Measurements from ENCODE around the gene AUTS2.

AUTS2 gene

DNA sequence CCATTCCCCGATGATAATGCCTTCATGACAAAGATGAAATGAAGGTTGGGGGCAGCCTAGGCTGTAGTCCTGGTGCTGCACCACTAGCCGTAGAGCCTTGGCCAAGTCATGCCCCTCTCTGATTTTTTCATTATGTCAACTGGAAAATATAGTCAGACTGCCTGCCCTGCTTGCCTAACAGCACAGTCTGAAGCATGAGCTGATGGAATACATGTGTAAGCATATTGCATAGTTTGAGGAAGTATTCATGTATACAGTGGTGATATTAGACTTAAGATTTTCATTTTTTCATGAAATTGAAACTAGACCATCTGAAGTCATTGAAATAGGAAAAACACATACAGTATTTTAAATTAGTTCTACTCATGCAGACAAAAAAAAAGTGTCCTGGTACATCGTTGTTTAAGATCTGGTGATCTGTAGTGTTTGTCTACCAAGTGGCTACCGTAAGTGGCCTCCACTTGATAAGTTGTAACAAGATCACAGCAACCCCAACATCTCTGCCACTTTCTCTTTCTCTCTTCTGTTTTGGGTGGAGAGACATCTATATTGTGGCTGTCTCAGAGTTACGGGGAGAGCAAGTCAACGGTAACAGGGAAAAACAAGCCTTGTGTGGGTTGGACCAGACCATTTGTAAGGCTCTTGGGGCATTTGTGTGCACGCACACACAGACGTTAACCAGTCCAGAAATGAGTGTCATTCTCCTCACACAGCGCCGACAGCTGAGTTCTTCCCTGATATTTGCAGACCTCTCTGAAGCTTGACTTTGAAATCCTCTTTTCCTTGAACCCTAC, 817.1 kb downstream of the AUTS2 start:
- no peak for DNase-seq

DNA sequence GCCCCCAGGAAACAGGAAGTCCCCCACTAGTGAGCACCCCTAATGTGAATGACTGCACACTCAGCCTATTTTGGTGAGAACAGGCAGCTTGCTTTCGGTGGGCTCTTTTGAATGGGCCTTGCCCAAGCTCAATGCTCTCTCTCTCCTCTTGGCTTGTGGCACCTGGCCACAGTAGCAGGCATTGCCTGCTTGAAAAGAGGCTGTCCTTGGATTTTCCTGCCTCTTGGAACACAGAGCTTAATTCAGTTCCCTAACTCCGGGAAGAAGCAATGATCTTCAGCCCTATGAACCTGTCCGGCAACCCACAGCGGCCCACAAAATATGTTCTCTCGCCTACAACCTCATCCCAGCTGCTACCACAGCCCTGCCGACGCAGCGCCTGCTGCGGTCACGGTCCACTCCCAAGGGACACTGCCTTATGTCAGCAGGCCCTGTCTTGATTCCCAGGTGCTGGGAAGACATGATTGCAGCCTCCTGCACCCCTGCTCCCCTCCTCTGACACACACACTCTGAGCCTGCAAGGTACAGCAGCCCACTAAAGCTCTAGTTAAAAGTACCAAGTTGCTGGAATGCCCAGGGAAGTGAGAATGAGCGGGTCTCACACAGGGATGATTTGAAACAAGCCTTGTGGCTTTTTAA, 818.2 kb downstream of the AUTS2 start:
- DNase-seq = no peak

DNA sequence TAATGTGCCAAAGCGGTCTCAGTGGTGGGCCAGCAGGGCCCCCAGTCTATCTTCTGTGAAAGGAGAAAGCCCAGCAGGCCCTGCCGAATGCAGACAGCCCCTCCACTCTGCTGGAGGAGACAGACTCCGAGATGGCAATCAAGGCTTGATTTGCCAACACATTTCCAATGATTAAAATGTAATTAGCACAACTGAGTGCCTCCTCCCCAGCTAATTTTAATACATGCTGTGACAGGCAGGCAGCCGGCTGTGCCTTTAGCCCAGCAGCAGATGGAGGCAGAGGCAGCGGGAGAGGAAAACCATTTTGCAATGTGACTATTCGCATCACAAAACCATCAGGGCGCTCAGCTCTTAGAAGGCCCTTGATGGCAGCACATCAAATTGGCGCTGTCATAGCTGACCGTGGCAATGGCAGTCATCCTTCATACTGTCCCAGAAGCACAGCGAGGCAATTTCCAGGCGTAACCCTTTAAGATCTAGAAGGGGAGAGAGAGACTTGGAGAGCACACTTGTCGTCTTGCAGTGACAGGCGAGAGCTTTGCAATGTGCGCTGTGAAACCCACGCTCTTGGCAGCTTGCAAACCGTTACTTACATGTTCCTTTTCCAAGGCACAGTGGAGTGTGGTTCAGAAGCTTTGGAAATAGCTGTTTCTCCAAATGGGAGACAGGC, 818.8 kb downstream of the AUTS2 start:
- no peak for DNase-seq

- DNase-seq = no peak
These were observed 821.5 kb downstream of the AUTS2 start for GRCh38 chr7:70419526-70420380.

DNA sequence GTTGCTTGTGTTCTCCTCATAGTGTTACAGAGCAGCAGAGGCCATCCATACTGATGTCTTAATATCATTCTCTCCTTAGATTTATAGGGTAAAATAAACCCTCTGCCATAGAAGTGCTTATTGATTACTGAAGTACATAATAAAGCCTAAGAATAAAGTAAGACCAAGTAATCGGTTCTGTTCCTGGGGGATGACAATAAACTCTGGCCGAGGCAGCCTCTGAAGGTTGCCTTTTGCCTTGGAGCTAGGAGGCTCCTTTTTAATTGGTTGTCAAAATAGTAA, 822.0 kb downstream of the AUTS2 start:
- no peak for DNase-seq

DNA sequence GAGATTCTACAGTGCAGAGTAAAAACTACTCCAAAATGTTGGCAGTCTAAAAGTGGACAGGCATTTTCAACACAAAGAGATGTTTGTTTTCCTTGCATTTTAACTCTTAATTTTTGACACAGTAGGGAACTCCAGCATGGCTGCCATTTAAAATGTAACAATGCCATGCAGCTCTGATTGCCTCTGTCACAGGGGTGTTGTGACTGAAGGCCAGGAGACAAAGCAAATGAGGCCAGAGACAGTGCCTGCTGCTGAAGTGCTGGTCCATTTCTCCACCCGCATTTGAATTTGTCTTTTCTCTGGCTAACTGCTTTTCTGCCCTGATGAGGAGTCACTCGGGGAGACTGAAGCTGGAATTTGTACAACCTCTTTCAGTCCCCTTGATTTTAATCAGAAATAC, 823.0 kb downstream of the AUTS2 start:
- DNase-seq = no peak

GRCh38 chr7:70426249-70426880, 828.1 kb downstream of the AUTS2 start:
- no peak for DNase-seq

DNA sequence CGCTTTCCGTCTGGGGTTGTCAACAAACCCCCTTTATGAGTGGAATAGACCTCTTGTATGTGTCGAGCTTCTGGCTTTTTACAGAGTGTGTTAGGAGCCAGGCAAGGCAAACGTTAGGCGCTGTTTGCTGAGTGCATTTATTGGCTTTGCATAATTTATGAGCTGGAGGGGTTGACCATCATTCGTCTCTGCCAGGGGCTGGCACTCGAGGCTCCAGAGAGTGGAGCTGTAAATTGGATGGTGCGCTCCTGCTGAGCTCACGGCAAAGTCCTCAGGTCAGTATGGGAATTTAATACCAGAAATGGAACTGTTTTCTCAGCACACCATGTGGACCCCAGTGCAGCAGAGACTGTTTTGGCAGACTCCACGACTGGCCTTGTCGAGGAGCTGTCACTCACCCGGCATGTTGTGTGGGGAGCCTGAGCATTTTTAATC, 834.3 kb downstream of the AUTS2 start:
- DNase-seq = peak; percentile 84

DNA sequence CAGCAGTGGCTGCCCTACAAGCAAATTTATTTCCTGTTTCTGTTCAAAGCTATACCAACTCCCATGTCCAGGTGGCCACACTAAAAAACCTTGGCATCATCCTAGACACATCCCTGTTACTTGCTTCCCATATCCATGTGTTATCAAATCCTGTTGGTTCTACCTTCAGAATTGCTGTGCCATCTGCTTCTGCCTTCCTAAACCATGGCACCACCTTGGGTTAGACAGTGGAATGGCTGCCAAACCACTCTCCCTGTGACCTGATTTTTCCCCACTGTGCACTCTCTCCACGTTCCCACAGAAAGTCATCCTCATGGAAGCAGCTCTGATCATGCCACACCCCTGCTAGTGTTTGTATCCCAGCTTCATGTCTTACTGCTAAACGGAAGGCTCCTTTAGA, 836.1 kb downstream of the AUTS2 start:
- DNase-seq = no peak

GRCh38 chr7:70434821-70435220, 836.5 kb downstream of the AUTS2 start:
- no peak for DNase-seq

- no peak for DNase-seq
These were observed 837.4 kb downstream of the AUTS2 start for GRCh38 chr7:70435634-70436033.

DNA sequence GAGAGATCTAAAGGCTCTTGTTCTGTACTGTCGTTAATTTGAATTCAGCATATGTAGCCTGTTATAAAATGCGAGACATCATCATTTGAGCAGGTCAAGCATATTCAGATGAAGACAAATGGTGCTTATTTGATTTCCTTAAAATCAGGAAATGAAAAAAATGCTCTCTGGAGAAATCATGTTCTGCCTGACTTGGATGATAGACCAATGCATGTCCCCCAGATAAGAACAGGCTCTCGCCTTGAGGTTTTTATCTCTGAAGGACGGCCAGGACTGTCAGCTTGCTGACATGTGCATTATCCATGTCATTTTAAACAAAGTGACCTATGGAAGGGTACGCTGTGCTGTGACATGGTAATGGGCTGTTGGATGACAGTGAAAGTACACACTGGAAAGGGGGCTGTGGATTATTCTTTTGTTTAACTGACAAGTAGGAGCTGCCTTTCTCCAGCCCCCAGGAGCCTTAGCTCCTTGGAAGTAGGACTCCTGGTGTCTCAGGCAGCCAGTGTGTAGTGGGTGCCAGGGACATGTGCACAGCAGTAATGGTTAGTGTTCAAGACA, 838.6 kb downstream of the AUTS2 start:
- DNase-seq = no peak

GRCh38 chr7:70439651-70440050, 841.4 kb downstream of the AUTS2 start:
- no peak for DNase-seq

DNA sequence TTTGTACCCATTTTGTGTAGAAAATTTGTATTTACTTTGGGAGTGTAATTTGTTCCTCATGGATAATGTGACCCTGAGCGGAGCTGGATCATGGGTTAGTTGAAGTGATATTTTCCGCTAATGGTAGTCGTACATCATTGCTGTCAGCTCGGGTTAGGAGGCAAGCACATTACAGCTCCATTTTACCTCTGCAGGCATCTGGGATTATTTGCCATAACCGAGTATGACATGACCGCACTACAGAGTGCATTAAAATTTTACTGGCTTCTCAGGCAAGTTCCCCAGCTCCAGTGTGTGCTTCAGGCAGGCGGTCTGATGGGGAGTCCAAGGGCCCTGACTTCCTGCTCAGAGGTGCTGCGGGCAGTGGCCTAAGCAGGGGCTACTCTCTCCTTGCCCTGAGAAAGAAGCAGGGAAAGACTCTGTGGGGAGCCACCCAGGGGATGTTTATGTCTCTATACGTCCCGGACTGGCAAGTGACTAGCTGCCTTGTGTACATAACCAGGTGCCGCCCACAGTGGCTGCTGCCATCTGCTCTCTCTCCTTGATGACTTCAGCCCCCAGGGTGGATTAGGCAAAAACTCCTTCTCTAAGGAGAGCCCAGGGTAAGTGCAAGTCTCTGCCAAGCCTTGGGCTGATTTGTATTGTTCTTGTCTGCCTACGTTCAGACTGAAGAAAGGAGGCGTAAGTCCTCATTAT, 848.3 kb downstream of the AUTS2 start:
- no peak for DNase-seq

DNA sequence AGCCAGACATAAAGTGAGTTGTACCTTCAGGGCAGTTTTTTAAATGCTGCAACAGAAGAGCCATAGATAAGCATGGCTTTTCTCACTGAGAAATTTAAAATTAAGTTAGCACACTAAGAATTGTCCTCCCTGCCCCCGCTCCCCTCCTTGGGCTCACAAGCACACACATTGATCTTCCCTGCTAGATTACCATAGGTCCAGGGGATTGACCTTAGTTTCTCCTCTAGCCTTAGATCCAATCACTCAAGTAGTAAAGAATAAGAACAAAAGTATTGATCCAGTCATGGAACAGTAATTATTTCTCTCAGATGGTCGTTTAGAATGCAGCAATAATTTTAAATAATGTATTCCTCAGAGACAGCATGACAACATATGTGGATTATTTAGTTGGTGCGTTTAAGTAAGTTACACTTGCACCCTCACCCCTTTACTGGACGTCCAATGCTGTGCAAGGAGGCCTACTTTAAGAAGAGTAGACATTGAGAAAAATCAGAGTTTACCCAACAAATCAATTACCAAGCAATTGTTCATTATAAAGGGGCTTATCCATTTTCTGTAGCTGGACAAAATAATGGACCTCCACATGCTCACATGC, 850.1 kb downstream of the AUTS2 start:
- DNase-seq = no peak

DNA sequence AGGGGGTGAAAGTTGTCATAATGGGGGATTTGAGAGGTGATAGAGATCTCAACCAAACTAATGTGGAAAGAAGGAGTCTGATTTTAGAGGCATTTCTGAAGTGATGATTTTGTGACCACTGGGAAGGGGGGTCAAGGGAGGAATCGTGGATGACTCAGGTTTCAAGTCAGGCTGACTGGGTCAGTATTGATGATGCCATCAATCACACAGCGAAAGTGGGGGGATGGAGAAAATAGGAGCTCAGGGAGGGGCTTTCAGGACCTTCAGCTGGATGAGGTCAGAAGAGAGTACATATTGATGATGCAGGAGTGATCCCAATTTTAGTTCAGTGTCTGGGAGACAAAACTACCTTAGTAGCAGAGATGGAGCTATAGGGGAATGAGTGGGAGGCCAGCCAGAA, 852.5 kb downstream of the AUTS2 start:
- no peak for DNase-seq

DNA sequence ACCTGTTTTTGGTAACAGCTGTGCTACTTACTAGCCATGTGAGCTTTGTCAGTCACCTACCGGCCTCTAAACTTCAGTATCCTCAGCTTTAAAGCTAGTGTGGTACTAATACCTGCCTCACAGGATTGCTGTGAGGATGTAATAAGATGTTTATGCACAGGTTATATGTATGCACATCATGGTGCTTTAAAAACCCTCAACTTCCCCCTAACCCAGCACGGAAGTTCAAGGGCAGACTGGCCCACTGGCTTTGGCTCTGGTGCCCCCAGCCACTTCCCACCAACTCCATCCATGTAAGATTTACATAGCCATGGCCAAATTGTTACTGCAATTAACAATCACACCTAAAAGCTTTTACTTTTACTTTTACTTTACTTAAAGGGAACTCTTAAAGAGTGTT, 857.6 kb downstream of the AUTS2 start:
- DNase-seq = no peak

DNA sequence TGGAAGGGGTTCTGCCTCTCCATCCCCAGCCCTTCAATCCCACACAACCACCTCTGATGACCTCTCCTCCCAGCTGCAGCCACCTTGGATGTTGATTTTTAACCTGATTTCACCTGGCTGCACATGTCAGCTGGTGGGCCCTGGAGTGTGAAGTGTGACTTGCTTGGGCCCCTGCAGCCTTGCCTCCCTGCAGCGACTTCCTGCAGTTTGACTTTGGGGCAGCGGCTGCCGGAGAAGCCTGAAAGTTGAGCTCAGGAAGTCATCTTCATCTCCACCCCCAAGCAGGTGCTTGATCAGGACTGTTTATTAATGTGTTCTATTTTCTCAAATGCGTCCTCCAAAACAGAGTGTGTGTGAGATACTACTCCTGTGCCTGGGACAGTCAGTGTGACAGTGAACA, 858.4 kb downstream of the AUTS2 start:
- DNase-seq = no peak

DNA sequence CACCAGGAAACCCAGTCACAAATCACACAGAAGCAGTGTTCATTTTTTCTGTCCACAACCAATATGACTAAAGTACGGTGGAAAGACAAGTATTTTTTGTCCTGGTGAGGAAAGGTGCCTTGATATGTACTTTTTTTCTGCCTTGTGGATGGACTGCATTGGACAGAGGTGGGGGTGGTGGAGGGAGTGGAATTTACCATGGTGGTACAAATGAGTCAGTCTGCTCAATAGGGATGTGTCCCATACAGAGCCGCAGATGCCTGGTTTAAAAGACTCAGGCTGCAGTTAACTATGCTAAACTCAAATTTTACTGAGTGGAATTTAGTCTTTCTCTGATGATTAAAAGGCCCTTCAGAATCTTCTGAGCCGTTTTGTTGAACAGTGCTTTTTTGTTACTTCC, 859.2 kb downstream of the AUTS2 start:
- no peak for DNase-seq

DNA sequence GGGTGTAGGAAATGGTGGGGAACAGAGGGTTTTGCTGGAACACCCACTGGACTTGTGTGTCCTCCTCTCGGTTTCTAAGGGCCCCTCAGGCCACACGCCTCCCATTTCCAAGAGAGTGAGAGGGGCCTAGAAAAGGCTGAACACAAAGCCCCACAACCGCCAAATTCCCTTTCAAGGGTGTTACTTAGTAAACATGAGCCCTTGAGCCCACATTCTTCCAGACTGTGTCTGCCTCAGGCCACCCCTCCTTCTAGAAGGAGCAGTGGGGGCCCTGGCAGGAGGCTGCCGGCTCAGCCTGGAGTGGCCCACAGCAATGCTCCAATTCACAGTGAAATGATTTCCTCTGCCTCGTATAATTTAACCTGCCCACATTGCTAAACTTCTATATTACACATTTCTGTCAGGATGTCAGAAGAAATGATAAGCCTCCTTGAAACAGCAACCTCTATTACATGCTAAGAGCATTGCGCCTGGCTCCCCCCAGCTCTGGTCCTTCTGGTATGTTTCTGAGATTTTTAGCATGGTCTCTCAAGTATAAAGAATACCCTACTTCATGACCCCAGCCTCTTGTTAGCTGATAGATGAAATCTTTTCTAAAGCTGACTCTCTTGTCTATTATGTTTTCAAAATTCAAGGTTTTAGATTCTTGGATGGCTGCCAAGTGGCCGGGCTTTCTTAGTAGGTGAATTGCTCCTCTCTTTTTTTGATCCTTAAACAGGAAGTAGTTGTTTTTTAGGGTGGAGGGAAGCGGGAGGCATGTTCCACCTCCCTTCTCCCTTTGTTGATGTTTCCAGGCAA, 859.8 kb downstream of the AUTS2 start:
- DNase-seq = no peak

DNA sequence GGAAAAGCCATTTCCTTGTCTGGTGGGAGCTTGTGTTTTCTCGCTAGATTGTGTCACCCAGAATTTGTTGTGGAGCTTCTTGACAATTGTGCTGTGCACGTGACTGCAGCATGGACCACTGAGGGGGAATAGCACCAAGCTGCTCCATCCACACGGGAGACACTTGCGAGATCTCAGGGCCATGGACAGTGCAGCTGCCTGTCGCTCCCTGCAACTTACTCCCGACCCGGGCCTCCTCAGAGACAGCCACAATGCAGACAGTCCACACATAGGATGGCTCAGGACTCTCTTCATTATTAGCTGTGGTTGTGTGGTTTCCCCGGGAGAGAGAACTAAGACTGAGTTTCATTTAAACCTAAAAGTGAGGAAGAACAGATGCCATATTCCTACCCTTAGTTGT, 860.5 kb downstream of the AUTS2 start:
- DNase-seq = no peak

Measured in NCI-H2081 treated with DMSO at 0.1 percent for 48 hours (cell line).